ENCODE data around the gene DOCK4. TPM values are rescaled to one million over a fixed set of nuclear protein-coding genes. Genes with fewer than 3 reads are reported as not detected.

Gene DOCK4
- total RNA-seq, 1 donor from 2014 or later = 109 TPM

GRCh38 chr7:112073530-112073929 is 132.7 kb downstream of the DOCK4 start:
- no peak for DNase-seq

GRCh38 chr7:112072541-112073245 is 133.5 kb downstream of the DOCK4 start:
- DNase-seq = no peak

DNA sequence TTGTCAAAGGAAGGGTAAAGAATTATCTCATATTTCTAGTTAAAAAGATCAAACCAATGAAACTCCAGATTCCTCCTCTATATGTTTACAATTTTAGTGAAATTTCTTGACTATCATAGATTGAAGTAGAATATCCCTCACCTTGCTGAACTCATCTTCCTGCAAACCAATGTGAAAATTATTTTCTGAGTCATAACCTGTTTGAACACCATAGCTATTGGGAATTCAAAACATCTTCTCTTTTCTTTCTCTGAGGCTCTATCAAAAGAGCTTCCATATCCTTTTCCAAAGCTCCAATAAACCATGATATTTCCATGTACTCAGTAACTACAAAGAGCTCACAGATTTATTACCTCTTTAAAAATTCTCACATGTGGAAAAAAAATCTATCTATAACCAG is 134.3 kb downstream of the DOCK4 start:
- DNase-seq = no peak

DNA sequence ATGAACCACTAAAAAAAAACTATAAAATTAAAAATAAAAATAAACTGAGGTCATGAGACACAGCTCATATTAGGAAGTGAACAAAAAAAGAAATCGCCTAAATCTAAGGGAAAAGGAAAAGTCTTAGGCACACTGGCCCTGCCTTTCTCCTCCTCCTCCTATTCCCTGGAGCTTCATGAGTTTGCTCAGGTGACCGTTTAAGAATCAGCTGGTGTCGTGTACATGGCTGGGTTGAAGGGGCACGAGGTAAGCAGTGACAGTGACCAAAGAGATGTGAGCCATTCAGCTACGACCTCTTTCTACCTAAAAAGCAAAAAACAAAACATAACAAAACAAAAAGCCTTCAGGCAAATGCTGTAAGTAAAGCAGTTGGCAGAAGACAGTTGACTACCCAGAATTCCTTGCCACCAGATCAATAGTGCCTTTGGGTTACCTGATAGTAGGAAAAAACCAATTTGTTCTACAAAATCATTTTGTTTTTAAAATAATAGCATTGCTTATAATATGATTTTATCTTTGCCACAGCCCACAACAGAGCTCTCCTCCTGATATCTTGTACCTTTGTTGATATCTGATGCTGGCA is 135.4 kb downstream of the DOCK4 start:
- no peak for DNase-seq

DNA sequence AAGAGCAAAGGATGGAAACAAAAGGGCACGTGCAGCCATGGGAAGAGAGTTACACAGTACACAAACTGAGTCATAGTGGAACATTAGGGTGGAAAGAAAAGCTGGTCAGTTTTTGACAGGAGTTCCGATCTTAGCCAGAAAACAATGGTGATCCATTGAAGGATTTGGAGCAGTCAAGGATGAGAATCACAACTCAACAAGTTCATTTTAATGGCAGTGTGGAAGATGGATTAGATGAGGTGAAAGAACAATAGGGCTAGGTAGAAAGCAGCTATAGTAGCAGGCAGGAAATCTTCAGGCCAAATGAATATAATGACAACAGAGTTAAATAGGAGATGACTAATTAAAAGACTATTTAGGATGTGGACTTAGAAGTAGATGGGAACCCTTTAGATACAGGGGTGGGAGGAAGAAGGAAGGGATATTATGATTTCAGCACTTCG is 136.3 kb downstream of the DOCK4 start:
- no peak for DNase-seq

DNA sequence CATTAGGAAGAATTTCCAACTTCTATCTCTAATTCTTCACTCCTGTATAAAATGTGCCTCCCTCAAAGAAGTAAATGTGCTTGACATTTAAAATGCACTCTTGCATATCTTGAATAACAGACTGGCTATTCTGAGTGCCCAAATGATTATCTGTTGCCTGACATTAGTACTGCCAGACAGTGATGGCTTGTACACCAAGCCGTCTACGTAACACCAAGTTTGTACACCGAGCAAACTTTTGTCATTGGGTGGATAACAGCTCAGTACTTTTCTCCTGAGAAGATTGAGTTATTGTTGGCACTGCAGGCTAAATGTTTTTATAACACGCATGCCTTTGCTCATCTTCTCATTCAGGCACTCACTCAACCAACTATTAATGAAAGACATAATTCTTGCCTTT is 137.2 kb downstream of the DOCK4 start:
- DNase-seq = no peak

GRCh38 chr7:112067632-112068540 is 138.3 kb downstream of the DOCK4 start:
- DNase-seq = no peak

GRCh38 chr7:112067200-112067599 is 139.0 kb downstream of the DOCK4 start:
- no peak for DNase-seq

DNA sequence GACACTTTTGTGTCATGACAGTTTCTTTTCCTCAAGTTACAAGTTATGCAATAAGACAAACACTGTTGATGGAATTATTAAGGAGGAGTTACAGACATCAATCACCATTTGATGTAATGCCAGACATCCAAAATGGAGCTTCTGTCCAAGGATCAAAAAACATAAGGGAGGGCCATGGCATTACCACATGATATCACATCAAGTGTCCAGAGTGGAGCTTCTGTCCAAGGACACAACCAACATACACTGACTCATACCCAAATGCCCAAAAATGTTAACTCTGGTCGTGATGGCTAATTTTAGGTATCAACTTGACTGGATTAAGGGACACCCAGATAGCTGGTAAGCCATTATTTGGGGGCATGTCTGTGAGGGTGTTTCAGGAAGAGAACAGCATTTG is 140.4 kb downstream of the DOCK4 start:
- no peak for DNase-seq

GRCh38 chr7:112064627-112065385 is 141.4 kb downstream of the DOCK4 start:
- DNase-seq = no peak

DNA sequence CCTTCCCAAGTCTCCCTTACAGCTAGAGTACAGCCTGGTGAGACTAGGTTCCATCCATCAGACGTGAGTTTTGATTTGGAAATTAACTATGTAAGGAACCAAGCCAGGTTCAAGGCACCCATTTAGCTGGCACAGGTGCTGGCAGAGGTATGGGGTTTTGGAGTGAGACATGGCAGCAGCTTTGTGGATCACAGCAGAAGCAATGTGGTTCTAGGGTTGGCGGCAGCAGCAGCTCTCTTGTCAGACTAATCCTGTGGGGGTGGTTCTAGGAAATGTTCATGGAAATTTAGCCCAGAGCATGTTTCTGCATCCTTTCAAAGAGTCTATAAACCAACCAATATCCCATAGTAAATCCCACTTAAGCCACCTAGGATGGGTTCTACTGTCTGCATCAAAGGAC is 142.2 kb downstream of the DOCK4 start:
- no peak for DNase-seq

DNA sequence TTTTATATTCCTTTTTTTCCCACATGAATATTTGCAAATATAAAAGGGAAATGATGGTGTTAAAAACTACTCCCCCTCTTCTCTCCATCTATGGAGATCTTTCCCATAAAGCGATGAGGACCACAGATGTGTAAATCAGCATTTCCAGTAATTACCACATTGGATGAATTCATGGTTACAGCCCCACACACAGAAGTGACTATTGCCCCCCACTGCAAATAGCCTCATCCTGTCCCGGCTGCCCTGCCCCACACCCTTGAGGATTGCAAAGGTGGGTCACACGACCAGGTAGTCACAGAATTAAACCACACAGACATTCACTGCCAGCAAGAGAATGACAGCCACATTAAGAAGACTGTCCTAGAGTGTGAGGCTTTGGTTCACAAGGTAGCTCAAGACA is 145.1 kb downstream of the DOCK4 start:
- no peak for DNase-seq

DNA sequence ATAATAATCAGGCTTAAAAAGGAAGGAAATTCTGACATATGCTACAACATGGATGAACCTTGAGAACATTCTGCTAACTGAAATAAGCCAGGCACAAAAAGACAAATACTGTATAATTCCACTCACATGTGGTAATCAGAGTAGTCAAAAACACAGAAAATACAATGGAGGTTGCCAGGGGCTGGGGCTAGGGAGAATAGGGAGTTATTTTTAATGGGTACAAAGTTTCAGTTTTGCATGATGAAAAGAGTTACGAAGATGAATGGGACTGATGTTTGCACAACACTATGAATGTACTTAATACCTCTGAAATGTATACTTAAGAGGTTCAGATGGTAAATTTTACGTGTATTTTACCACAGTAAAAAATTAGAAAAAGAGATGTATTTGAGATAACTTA is 145.6 kb downstream of the DOCK4 start:
- no peak for DNase-seq

DNA sequence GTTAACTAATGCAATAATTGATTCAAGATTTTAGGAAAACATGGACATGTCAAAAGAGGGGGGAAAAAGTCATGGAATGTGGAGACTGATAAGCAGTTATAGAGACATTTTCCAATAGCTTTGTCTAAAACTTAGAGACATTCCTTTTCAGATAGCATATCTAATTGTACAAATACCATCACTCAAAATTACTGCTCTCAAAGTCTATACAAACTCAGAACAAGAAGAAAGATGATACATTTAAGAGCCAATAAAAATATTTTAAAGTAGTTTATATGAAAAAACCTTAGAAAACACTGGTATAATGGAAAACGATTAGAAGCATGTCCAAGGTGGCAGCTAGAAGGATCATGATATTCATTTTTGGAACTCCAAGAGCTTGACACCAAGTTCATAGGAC is 146.5 kb downstream of the DOCK4 start:
- no peak for DNase-seq

- no peak for DNase-seq
Measured at GRCh38 chr7:112058686-112059085, 147.5 kb downstream of the DOCK4 start.

DNA sequence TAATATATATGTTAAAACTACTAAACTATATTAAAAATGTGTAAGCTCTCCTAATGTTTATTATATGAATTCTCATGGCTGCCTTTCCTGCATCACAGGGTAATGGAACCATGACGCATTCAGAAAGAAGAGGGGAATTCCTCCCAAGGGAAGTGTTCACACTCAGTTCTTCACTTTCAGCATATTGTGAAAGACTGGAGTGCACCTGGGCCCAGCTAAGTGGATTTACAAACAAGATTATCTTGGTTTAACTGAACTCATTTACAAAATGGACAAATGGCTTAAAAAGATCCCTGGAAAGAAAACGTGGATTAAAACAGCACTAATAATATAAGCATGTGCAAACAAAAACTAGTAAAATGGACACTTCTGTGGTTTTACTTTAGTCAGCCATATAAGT is 149.8 kb downstream of the DOCK4 start:
- DNase-seq = no peak

DNA sequence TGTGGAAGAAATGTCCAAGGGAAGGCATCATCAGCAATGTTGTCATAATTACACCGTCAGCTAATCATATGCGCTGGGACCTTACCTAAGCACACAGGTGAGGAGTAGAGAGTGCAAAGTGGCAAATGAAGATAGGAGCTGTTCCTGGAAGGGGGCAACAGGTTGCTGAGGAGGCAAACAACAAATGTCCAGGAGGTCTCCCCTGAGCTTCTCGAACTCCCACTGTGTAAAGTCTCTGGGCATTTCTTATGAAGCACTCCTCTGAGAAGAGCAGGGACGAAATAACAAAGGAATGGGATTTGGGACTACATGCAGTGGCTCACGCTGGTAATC is 152.5 kb downstream of the DOCK4 start:
- no peak for DNase-seq

DNA sequence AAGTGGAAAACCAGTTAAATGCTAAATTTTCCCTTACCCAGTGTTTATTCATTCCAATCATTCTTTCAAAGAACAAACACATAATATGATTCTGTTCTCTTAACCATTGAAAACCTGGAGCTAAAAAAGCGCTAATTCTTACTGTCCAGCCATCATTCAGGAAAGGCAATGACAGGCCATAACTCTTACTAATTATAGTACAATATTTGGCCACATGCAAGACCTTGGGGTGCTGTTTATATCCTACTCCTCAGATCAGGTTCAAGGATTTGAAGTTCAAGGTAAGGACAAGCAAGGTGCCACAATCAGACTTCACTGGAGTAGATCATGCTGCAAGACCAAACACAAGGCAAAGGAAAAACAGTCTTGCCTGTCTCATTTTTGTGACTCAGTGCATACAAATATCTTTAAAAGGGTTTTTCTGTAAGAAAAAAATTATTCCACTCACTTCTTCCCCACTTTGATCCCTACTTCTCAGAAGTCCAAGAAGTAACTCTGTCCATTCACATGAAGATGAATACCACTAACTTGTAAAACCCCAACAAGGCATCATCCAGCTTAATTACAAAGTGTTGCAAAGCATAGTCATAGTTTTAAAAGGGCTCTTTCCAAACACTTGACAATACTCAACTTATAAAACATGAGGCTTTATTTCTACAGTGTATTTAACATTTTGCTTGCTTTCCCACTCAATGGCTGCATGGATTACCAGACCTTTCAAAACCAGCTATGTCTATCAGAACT is 153.0 kb downstream of the DOCK4 start:
- DNase-seq = no peak

DNA sequence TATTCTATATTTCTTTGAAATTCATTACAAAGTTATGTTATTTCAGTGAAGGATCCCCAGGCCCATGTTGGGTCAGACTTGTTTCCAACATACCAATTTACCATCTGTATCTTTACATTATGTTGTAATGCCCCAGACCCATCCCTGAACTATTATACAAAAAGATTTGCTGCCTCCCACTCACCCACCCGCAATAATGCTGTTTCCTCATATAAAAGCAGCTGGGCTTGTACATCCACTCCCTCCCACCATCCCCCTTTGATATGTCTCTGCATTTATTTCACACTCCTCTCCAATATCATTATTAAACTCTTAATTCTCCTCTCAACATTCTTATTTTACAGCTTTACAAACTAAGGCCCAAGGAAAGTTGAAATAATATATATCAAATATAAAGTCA is 153.7 kb downstream of the DOCK4 start:
- no peak for DNase-seq

- no peak for DNase-seq
Measured at GRCh38 chr7:112050250-112050881, 155.8 kb downstream of the DOCK4 start.

DNA sequence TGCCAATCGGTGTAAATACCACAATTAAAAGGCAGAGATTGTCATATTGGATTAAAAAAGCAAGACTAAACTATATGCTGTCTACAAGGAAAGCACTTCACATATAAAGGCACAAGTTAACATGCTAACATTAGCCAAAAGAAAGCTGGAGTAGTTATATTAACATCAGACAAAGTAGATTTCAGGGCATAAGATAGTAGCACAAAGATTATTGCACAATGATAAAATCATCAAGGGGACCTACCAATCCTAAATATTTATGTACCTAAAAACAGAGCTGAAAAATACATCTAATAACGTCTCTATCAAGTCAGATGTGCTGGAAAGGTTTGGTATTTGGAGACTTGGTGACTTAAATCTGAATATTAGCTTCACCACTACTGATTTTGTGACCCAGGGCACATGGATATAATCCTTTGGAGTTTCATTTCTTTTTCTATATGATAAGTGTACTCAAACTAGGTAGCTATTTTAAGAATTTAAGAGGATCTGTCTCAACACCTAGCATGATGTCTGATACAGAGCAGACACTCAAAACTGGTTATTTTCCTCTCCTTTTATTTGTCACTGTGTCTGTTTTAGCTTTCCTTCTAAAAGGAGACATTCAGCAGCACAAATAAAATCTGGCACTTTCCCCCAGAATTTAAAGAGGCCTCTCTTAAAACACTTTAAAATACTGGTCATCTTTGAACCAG is 156.5 kb downstream of the DOCK4 start:
- no peak for DNase-seq
